Activated CD4-positive, alpha-beta T cell treated with anti-CD3 and anti-CD28 coated beads, Interleukin-2, amount 50 U/mL, for 24 hours (primary cell): Measurements from ENCODE around the gene CST9L.
"Not testable (repeated sequence)": the region's sequence is repeated elsewhere in the genome, so short reads cannot be mapped to it uniquely, and the experiment has no call there.

ENCODE experiments used
- DNase-seq, 2 donors: peaks; one replicate each; pipeline ENCODE4 v3.0.0-alpha.2; 2020; ENCODE audit warnings: low read depth in 1 of 2, low spot score in 1 of 2

The CST9L gene

DNA sequence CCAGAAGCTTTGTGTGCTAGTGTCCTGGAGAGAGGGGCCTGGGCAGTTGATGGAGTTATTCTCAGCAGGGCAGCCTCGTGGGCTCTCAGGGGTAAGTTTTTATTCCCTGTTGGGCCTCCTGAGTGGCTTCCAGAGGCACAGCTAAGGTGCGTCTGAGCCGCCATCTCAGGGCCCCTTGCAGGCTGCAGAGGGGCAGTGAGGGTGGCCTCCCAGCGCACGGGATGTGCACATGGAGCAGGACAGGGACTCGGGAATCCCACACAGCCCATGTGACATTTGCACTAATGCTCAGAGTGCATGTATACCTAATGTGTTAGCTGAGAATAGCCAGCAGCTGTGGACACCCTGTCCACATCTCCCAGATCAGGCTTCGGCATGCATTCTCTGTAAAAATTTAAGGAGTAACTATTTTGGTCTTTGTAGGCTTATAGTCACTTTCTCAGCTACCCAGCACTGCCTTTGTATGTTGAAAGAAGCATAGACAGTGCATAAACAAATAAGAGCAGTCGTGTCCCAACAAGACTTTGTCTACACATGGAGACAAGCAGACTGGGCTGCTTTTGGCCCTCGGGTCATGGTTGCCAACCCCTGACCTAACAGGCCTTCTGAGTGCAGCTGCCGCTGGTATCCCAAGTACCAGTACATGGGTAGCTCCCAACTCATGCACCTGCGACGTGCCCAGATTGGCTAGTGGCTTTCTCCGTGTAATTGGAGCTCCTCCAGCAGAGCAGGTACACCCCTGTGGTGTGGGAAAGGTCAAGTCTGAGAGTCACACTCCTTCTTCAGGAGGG, 18.6 kb upstream of the CST9L start:
- DNase-seq, result no peak

DNA sequence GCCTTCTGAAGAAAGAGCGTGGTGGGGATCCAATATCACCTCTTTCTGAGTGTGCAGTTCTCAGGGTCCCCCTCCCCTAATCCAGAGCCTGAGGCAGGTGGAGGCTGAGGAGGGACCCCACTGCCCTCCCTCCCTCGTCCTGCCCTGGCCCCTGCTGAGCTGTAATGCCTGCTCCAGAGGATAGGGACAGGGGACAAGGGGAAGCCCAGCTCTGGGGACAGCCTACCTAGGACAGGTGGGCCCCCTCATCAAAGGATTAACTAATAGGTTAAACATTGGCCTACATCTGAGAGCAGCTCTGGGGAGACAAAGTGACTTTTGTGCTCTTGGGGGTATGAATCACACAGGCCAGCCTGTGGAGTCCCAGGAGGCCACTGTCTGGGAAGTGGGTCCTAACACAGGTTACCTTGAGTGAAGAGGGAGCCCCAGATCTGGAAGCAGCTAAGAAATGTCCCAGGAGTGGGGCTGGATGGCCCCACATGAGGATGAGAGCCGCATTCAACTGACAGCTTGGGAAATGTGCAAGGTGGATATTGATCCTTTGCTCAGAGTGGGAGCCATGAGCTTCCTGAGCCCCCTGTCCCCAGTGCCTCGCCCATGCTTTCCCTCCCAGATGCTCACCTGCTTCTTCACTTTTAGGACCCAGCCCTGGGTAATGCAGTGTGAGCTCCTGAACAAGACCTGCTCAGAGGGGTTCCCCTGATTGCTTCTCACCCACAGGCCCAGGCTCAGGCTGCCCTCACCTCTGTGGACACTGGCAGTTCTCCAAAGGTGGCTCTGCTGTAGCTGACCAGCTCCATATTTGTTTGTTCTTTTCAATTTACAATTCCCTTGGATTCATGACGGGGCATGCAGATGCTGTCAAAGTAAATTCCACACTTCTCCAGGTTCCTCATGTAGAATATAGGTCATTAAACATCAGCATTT, 17.8 kb upstream of the CST9L start:
- no peak for DNase-seq

DNA sequence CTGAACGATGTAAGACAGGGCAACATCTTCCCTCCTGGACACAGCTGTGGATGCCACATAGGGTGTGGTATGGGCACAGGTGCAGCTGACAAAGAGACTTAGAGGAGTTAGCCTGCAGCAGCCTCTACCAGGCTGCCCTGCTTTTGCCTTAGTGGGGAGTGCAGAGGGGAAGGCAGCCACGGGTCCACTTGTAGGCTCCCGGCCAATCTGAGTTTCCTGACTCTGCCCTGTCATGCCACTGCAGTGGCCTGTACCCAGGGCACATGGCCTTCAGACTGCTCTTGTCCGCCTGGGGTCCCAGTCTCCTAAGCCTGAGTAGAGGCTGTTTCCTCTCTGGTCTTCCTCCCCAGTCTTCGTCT, 17.1 kb upstream of the CST9L start:
- no peak for DNase-seq

DNA sequence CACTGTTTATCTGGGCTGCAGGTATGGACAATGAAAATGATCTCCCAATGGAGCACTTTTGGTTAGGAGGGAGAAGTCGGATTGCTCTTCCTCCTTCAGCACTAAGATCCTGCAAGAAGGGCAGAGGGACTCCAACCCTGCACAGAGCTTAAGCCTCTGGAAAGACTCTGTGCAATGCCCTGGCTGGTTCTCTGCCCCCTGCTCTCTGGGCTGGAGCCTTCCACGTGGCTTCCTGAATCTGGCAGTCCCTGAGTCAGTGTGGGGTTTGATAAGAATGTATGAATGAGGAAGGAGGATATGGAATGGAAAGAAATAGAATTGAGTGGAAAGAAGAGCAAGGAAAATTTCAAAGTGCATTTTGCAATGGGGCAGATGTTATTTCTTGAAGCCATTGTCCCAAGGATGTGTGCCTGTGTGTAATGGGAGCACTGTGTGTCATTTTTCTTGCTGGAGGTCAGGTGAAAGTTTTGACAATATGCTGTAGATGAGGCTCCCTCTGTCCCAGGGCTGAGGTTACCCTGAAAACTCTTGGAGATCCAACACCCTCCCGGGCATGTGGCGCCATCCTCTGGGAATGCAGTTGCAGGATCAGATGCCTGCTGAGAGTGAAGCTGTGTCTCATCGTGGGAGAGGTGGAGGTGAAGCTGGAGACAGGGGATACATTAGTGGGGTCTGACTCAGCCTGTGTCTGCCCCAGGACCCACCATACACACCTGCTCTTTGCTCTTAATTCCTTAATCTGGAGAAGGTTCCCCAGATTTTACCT, 16.3 kb upstream of the CST9L start:
- no peak for DNase-seq

DNA sequence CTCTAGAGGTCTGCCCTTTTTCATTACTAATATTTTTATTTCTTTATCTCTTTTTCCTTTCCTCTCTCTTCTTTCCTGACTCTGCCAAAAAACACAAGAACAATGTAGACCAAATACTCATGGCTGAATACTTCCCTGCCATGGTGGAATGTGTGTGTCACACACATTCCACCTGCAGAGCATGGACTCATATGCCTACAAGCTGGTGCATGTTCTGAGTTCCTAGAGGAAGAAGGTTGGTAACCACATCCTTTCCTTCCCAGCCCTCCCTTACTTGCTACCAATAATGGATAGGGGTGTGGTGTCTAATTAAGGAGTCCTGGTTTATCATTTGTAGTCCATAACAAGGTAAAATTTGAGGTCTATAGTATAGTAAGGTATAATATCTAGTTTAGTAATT, 15.2 kb upstream of the CST9L start:
- DNase-seq, result no peak

DNA sequence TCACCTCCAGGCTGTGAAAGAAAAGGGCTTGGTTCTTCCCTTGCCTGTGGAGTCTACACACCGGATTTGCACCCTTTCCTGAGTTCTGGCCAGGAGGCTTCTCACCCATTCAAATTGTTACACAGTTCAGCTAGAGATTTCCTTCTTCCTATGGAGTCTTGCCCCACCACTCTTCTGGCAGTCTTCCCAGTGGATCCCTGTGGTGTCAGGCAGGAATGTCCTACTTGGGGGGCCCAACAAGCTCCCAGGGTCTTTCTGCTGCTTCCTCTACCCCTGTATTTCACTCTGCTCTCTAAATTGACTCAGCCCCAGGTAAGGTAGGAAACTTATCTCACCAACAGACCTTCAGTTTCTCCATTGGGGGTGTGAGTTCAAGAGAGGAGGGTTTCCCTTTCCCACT, 14.0 kb upstream of the CST9L start:
- no peak for DNase-seq

DNA sequence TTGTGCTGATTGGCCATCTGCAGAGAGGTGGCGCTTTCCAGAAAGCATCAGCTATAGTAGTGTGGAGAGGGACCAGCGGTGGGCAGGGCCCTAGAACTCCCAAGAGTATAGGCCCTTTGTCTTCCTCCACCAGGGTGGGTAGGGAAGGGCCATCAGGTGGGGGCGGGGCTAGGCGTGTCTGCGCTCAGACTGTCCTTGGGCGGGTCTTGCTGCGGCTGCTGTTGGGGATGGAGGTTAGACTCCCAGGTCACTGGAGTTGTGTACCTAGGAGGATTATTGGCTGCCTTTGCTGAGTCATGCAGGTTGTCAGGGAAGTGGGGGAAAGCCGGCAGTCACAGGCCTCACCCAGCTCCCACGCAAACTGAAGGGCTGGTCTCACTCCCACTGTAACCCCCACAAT, 13.5 kb upstream of the CST9L start:
- DNase-seq, result not testable (repeated sequence)

DNA sequence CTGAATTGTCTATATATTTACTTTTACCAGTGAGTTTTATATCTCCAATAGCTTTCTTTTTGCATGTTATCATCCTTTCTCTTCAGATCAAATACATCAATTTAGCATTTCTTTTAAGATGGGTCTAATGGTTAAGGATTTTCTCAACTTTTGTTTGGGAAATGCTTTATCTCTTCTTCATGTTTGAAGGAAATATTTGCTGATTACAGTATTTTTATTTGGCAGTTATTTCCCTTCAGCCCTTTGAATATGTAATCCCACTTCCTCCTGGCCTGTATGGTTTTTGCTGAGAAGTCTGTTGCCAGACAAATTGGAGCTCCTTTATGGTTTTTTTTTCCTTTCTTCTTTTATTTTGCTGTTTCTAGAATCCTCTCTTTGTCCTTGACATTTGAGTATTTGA, 6.7 kb upstream of the CST9L start:
- DNase-seq, result no peak

DNA sequence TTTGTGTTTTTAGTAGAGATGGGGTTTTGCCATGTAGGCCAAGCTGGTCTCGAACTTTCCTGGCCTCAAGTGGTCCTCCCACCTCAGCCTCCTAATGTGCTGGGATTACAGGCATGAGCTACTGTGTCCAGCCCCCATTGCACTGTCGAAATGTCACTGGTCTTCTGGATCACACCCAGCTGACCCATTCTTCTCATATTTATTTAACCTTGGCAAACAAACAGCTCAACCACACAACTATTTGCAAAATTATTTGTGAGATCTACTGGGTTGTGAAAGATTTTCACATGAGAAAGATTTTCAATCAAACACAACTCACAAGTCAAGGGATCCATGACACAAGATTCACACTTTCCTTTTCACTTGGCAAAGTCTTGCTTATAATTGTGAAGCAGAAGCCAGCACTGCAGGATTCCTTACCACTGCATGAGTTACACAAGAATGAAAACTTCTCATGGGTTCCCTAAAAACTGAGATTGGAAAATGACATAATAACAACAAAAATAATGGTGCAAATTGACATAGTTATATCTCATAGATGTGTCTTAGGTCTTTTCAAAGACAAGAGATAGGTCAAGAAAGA, 2.0 kb upstream of the CST9L start:
- no peak for DNase-seq

DNA sequence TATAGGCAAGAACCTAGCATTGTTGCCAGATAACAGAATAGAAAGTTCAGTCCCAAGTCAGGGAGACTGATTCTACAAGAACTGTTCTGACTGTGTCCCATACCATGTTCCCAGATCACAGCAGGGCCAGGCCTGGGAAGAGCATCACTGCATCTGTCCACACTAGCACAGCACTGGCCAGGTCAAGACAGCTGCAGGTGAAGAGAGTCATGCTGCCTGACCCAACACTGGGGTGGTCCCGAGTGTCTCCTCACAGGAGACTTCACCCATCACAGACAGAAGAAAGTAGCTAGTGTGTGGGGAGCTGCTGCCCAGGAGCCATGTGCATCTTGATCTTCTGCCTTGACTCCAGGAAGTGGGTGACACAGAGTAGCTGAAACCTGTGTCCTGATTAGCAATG, 1.3 kb upstream of the CST9L start:
- no peak for DNase-seq

DNA sequence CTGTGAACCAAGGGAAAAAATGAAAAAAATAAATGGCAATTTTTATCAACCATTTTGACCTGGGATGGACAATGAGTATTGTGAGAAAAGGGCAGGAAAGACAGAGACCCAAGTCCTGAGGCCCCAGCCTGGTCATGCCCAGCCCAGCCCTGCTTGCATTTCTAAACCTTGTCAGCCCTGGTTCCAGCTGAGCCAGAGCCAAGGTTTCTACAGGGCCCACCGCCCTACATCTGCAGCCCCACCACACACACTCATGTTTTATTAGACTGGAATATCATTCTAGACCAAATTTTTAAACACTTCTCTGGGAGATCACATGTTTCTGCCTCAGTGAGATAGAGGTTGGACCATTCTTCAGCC, 667 bp upstream of the CST9L start:
- no peak for DNase-seq

DNA sequence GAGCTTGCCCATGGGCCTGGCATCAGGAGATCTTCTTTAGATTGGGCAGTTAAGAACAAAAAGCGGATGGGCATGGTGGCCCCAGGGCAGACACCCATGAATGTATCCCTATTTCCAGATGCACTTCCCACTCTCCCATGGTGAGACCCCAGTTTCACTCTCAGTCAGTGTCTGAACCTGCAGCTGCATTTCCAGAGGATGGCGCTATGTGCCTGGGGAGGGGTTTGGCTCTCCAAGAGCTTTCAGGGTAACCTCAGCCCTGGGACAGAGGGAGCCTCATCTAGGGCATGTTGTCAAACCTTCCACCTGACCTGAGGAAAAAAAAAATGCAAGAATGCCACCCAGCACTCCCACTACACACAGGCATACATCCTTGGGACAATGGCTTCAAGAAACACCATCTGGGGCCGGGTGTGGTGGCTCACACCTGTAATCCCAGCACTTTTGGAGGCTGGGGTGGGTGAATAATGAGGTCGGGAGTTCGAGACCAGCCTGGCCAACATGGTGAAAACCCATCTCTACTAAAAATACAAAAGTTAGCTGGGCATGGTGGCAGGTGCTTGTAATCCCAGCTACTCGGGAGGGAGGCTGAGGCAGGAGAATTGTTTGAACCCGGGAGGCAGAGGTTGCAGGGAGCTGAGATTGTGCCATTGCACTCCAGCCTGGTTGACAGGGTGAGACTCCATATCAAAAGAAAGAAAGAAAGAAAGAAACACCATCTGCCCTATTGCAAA, 1.9 kb downstream of the CST9L start:
- DNase-seq, result no peak

DNA sequence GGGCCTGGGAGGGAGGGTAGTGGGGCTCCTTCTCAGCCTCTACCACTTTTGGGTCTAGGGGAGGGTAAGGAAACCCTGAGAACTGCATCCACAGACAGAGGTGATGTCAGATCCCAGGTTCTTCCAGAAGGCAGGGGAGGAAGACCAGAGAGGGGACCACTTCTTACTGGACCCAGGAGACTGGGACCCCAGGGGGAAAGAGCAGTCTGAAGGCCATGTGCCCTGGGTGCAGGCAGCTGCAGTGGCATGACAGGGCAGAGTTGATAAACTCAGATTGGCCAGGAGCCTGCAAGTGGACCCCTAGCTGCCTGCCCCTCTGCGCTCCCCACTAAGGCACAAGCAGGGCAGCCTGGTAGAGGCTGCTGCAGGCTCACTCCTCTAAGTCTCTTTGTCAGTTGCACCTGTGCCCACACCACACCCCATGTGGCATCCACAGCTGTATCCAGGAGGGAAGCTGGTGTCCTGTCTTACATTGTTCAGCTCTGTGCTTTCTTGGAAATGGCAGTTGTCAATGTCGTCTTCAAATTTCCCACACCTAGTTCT, 2.7 kb downstream of the CST9L start:
- DNase-seq, result no peak

DNA sequence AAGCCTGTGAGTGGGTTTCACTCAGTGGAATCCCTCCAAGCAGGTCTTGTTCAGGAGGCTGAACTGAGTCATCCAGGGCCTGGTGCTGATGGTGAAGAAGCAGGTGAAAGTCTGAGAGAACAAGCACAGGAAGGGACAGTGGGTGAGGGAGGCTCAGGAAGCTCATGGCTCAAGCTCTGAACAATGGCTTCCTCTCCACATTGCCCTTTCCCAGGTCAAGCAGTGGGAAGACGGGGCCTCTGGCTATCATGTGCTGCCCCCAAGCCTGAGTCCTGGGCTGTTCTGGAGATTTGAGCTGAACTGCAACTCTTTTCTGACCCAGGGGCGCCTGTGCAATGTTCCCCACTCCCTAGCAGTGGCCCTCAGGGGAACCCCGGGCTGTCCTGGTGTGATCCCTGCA, 3.4 kb downstream of the CST9L start:
- no peak for DNase-seq

DNA sequence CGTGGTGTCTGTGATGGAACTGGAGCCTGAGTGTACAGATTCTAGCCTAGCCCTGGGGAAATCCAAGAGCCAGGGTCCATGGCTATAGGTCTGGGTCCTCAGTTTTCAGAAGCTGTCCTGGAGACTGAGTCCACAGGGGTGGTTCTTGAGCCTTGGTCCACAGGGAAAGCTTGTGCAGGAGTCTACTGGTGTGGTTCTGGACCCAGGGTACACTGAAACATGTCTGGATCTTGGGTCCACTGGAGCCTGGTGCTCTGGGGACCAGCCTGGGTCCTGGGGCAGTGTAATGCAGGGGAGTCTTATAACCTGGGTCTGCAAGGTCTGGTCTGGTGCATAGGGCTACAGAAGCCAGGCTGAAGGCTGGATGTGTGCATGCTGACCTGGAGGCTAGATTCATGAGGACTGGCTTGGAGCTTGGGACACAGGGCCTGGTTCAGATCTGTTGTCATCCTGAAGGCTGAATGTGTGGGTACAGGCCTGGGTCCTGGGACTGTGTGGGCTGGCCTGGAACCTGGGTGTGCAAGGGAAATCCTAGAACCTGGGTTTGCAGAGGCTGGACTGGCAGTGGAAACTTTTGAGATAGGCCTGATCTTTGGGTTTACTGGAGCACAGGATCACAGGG, 5.5 kb downstream of the CST9L start:
- no peak for DNase-seq

DNA sequence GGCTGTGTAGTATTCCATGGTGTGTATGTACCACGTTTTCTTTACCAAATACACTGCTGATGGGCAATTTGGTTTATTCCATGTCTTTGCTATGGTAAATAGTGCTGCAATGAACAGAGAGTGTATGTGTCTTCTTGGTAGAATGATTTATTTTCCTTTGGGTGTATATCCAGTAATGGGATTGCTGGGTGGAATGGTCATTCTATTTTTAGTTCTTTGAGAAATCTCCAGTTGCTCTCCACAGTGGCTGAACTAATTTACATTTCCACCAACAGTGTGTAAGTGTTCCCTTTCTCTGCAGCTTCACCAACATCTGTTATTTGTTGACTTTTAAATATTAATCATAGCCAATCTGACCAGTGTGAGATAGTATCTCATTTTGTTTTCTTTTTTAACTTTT, 13.9 kb downstream of the CST9L start:
- no peak for DNase-seq

DNA sequence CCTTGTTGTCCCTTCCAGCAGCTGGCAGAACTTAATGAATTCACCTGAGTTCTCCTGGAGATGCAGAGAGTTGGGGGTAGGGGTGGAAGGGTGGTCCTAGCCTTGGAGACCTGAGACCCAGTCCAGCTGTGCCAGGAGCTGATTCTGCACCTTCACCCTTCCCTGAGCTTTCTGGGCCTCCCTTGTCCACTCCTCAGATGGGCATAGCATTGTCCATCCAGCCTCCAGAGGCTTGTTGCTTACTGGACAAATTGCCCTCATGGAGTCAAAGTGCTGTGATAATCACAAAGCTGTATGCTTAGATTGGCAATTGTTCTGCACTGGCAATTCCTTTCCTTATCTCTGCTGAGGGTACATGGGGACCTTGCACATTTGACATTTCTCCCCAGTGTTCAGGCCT, 16.5 kb downstream of the CST9L start:
- no peak for DNase-seq

DNA sequence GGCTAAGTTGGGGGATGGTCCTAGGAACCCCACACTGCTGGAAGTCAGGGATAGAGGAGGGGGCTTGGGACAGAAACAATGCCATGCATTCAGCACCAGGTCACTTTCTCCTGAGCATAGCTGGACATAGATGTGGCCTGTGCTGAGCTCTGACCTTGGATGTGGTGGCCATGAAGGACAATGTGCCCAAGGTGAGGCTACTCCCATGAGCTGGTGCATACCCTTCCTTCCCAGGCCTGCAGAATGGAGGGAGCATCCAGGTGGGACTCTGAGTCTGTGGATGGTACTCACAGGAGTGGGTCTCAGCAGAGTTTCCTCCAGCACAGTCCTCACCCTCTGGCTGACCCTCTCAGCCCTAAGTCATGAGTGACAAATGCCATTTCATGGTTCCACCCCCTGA, 16.9 kb downstream of the CST9L start:
- no peak for DNase-seq

DNA sequence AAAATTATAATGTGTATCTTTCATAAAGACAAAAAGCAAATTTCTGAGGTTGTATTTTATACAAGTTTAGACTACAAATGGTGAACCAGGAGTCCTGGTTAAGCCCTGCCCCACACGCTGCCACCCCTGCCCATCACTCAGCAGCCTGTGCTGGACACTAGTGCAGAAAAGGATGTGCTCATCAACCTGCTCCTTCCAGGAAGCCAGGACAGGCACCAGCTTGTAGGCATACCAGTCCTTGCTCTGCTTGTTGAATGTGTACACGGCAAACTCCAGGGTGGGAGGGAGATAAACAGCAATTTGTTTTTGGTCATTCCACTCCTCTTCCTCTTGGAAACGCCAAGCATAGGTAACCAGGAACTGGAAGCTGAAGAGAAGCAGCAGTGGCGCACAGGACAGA, 18.1 kb downstream of the CST9L start:
- DNase-seq, result no peak

DNA sequence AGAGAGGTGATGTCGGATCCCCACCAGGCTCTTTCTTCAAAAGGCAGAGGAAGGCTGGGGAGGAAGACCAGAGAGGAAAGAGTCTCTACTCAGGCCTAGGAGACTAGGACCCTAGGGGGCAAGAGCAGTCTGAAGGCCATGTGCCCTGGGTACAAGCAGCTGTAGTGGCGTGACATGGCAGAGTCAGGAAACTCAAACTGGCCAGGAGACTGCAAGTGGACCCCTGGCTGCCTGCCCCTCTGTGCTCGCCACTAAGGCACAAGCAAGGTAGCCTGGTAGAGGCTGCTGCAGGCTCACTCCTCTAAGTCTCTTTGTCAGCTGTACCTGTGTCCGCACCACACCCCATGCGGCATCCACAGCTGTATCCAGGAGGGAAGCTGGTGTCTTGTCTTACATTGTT, 19.9 kb downstream of the CST9L start:
- DNase-seq, result no peak
